Body of pancreas (tissue), 4 donors: ENCODE results near the gene TMEM218.

Experiments
- POLR2A ChIP-seq, 3 donors: fragments of 450-650 bp; IDR thresholded peaks; one replicate each; pipeline ENCODE4 v1.6.1; 2016; ENCODE audit warnings: antibody characterized with exemption in 3 of 3, mild to moderate bottlenecking in 2 of 3
- TF ChIP-seq, protein P1 (sequence below), 7 experiments: fragments of 450-650 bp in 4 of 7; fragments of 200-600 bp in 3 of 7; sonication (generic) in 3 of 7; IDR thresholded peaks; one replicate each; pipeline ENCODE4 v1.5.1; 2016 to 2019; ENCODE audit warnings: antibody characterized with exemption in 7 of 7

DNA sequence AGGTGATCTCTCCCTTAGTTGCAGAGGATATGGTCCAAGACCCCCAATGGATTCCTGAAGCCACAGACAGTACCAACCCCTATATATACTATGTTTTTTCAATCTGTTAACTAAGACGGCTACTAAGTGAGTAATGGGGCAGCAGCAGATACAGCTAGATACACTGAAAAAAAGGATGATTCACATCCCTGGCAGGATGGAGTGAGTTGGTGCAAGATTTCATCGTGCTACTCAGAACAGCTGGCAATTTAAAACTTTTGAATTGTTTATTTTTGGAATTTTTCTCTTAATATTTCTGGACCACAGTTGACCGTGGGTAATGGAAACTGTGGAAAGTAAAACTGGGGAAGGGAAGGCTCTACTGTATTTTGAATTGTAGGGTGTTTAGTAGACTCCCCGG is 17.0 kb upstream of the TMEM218 start:
- TF ChIP-seq, protein P1, sequence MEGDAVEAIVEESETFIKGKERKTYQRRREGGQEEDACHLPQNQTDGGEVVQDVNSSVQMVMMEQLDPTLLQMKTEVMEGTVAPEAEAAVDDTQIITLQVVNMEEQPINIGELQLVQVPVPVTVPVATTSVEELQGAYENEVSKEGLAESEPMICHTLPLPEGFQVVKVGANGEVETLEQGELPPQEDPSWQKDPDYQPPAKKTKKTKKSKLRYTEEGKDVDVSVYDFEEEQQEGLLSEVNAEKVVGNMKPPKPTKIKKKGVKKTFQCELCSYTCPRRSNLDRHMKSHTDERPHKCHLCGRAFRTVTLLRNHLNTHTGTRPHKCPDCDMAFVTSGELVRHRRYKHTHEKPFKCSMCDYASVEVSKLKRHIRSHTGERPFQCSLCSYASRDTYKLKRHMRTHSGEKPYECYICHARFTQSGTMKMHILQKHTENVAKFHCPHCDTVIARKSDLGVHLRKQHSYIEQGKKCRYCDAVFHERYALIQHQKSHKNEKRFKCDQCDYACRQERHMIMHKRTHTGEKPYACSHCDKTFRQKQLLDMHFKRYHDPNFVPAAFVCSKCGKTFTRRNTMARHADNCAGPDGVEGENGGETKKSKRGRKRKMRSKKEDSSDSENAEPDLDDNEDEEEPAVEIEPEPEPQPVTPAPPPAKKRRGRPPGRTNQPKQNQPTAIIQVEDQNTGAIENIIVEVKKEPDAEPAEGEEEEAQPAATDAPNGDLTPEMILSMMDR (IDR thresholded peaks at IDR 0.05), result no peak
- TF ChIP-seq POLR2A (IDR thresholded peaks at IDR 0.05), result no peak
